Vagina (tissue), 2 donors: ENCODE data around the gene PDE3B. TPM values are rescaled to one million over a fixed set of nuclear protein-coding genes. Genes with fewer than 3 reads are reported as not detected.

ENCODE experiments used
- DNase-seq, 2 donors: peaks; one replicate each; pipeline ENCODE4 v3.0.0-alpha.2; 2017; ENCODE audit errors: extremely low spot score in 2 of 2
- H3K27ac ChIP-seq: fragments of 200-600 bp; sonication (generic); one replicate; pipeline ENCODE4 v1.5.1; 2019
- H3K27me3 ChIP-seq: fragments of 200-600 bp; sonication (generic); one replicate; pipeline ENCODE4 v1.5.1; 2019
- H3K36me3 ChIP-seq, 2 donors: fragments of 200-600 bp; sonication (generic); one replicate each; pipeline ENCODE4 v1.5.1; 2017 to 2019
- H3K4me1 ChIP-seq: fragments of 200-600 bp; sonication (generic); one replicate; pipeline ENCODE4 v1.5.1; 2019
- H3K4me3 ChIP-seq, 2 donors: fragments of 200-600 bp; sonication (generic); 1 replicate in 1 of 2; 2 replicates in 1 of 2; pipeline ENCODE4 v1.5.1; 2016 to 2019
- H3K9me3 ChIP-seq: fragments of 200-600 bp; sonication (generic); one replicate; pipeline ENCODE4 v1.5.1; 2019
- CTCF ChIP-seq, 3 experiments: fragments of 450-650 bp in 2 of 3; fragments of 200-600 bp in 1 of 3; sonication (generic) in 1 of 3; IDR thresholded peaks; one replicate each; pipeline ENCODE4 v1.5.1; 2017 to 2019; ENCODE audit warnings: antibody characterized with exemption in 3 of 3, mild to moderate bottlenecking in 2 of 3, moderate library complexity in 2 of 3
- POLR2A ChIP-seq, 2 donors: fragments of 450-650 bp; IDR thresholded peaks; one replicate each; pipeline ENCODE4 v1.6.1; 2017; ENCODE audit warnings: antibody characterized with exemption in 2 of 2, mild to moderate bottlenecking in 2 of 2, moderate library complexity in 2 of 2
- POLR2AphosphoS5 ChIP-seq, 2 donors: sonication (generic); formaldehyde crosslinking; IDR thresholded peaks; one replicate each; pipeline ENCODE4 v1.9.0; 2017; ENCODE audit warnings: antibody characterized with exemption in 2 of 2, mild to moderate bottlenecking in 2 of 2, low read depth in 1 of 2; ENCODE audit not compliant: insufficient read depth in 1 of 2
- intact Hi-C: fragments of 100-400 bp; cut with DNase I; formaldehyde crosslinking; loops from one replicate; pipeline ENCODE4 v1.15.1; 2023
- total RNA-seq: library from RNA; depleted of rRNA; stranded (reverse); fragments of >200 nt; gene quantifications from one replicate; pipeline ENCODE4 v1.2.3, GENCODE V29; 2016

PDE3B gene
- total RNA-seq, 1 donor from 2014 or later: 10.1 TPM

GRCh38 chr11:14614091-14614622, 29.4 kb upstream of the PDE3B start:
- TF ChIP-seq POLR2A (IDR thresholded peaks at IDR 0.05): no peak
- TF ChIP-seq POLR2AphosphoS5 (IDR thresholded peaks at IDR 0.05; ENCODE audit: insufficient read depth in 1 of 2, low read depth in 1 of 2): no peak
- no peak for TF ChIP-seq CTCF (IDR thresholded peaks at IDR 0.05)
- H3K27ac ChIP-seq: no peak overlapping the region
- DNase-seq: no peak
- intact Hi-C loops: no loop called here
- no peaks in the 10 kb centered on the region for H3K9me3 ChIP-seq
- no peak overlapping the region for H3K4me3 ChIP-seq
- no peaks in the 10 kb centered on the region for H3K27me3 ChIP-seq
- H3K4me1 ChIP-seq: no peaks in the 10 kb centered on the region
- no peaks in the 10 kb centered on the region for H3K36me3 ChIP-seq

GRCh38 chr11:14617241-14618027, 26.2 kb upstream of the PDE3B start:
- no peaks in the 10 kb centered on the region for H3K36me3 ChIP-seq
- TF ChIP-seq CTCF (IDR thresholded peaks at IDR 0.05): no peak
- TF ChIP-seq POLR2AphosphoS5 (IDR thresholded peaks at IDR 0.05; ENCODE audit: insufficient read depth in 1 of 2, low read depth in 1 of 2): no peak
- intact Hi-C loops: no loop called here
- H3K4me3 ChIP-seq: no peak overlapping the region
- no peaks in the 10 kb centered on the region for H3K4me1 ChIP-seq
- no peaks in the 10 kb centered on the region for H3K9me3 ChIP-seq
- DNase-seq: no peak
- no peak overlapping the region for H3K27ac ChIP-seq
- no peaks in the 10 kb centered on the region for H3K27me3 ChIP-seq

GRCh38 chr11:14618060-14618459, 25.5 kb upstream of the PDE3B start:
- intact Hi-C loops: no loop called here

GRCh38 chr11:14619603-14620531, 23.7 kb upstream of the PDE3B start:
- no peak for DNase-seq
- Histone ChIP-seq H3K27me3 (no peaks in the 10 kb centered on the region), H3K36me3 (no peaks in the 10 kb centered on the region), H3K4me1 (no peaks in the 10 kb centered on the region), H3K9me3 (no peaks in the 10 kb centered on the region), H3K27ac (no peak overlapping the region), H3K4me3 (no peak overlapping the region)
- intact Hi-C loops: no loop called here
- TF ChIP-seq CTCF (IDR thresholded peaks at IDR 0.05) (no peak), POLR2A (IDR thresholded peaks at IDR 0.05) (no peak), POLR2AphosphoS5 (IDR thresholded peaks at IDR 0.05; ENCODE audit: insufficient read depth in 1 of 2, low read depth in 1 of 2) (no peak)

More at GRCh38 chr11:14618060-14618459, 25.5 kb upstream of the PDE3B start:
- Histone ChIP-seq H3K27ac (no peak overlapping the region), H3K4me1 (no peaks in the 10 kb centered on the region), H3K9me3 (no peaks in the 10 kb centered on the region), H3K36me3 (no peaks in the 10 kb centered on the region), H3K27me3 (no peaks in the 10 kb centered on the region), H3K4me3 (no peak overlapping the region)
- TF ChIP-seq POLR2AphosphoS5 (IDR thresholded peaks at IDR 0.05; ENCODE audit: insufficient read depth in 1 of 2, low read depth in 1 of 2): no peak
- DNase-seq: no peak

GRCh38 chr11:14622223-14622954, 21.2 kb upstream of the PDE3B start:
- Histone ChIP-seq H3K36me3 (no peaks in the 10 kb centered on the region), H3K9me3 (no peaks in the 10 kb centered on the region), H3K4me1 (no peaks in the 10 kb centered on the region), H3K4me3 (no peak overlapping the region), H3K27ac (no peak overlapping the region), H3K27me3 (no peaks in the 10 kb centered on the region)
- TF ChIP-seq CTCF (IDR thresholded peaks at IDR 0.05) (no peak), POLR2A (IDR thresholded peaks at IDR 0.05) (no peak), POLR2AphosphoS5 (IDR thresholded peaks at IDR 0.05; ENCODE audit: insufficient read depth in 1 of 2, low read depth in 1 of 2) (no peak)
- DNase-seq: no peak
- intact Hi-C loops: no loop called here
